WTC11 (cell line): ENCODE results near the gene KDM4B.

ENCODE experiments used
- CTCF ChIP-seq: fragments of 200-600 bp; IDR thresholded peaks from 2 replicates; pipeline ENCODE4 v1.8.0; 2022; ENCODE audit warnings: antibody characterized with exemption
- FOXK1 ChIP-seq: sonication (generic); formaldehyde crosslinking; IDR thresholded peaks from 2 replicates; pipeline ENCODE4 v1.8.0; 2022; ENCODE audit warnings: mild to moderate bottlenecking, moderate library complexity, missing genetic modification reagents
- FOXP4 ChIP-seq: sonication (generic); formaldehyde crosslinking; IDR thresholded peaks from 2 replicates; pipeline ENCODE4 v1.8.0; 2022; ENCODE audit warnings: mild to moderate bottlenecking, missing genetic modification reagents
- GABPB1 ChIP-seq: sonication (generic); formaldehyde crosslinking; IDR thresholded peaks from 2 replicates; pipeline ENCODE4 v1.8.1; 2023; ENCODE audit warnings: mild to moderate bottlenecking, missing genetic modification reagents
- HMGXB4 ChIP-seq: sonication (generic); formaldehyde crosslinking; IDR thresholded peaks from 2 replicates; pipeline ENCODE4 v1.8.1; 2023; ENCODE audit warnings: mild to moderate bottlenecking, moderate library complexity, missing genetic modification reagents
- IRF2 ChIP-seq: sonication (generic); formaldehyde crosslinking; IDR thresholded peaks from 2 replicates; pipeline ENCODE4 v1.8.0; 2022; ENCODE audit warnings: low read depth, missing genetic modification reagents, borderline replicate concordance
- NR3C1 ChIP-seq: sonication (generic); formaldehyde crosslinking; conservative IDR thresholded peaks from 2 replicates; pipeline ENCODE4 v1.8.1; 2023; ENCODE audit warnings: low read depth, mild to moderate bottlenecking, missing genetic modification reagents
- SP1 ChIP-seq: sonication (generic); formaldehyde crosslinking; conservative IDR thresholded peaks from 2 replicates; pipeline ENCODE4 v1.8.1; 2022; ENCODE audit warnings: missing genetic modification reagents
- TEAD4 ChIP-seq: sonication (generic); formaldehyde crosslinking; IDR thresholded peaks from 2 replicates; pipeline ENCODE4 v1.8.0; 2022; ENCODE audit warnings: mild to moderate bottlenecking, missing genetic modification reagents
- ZSCAN18 ChIP-seq: fragments of 250-450 bp; sonication (Bioruptor Pico); IDR thresholded peaks from 2 replicates; pipeline ENCODE4 v2.1.2; 2022; ENCODE audit warnings: mild to moderate bottlenecking, moderate library complexity
- TF ChIP-seq, protein P1 (sequence below): sonication (generic); formaldehyde crosslinking; IDR thresholded peaks from 2 replicates; pipeline ENCODE4 v1.8.0; 2022; ENCODE audit warnings: mild to moderate bottlenecking, missing genetic modification reagents

- peak; percentile 83; the same call in 1 of the 2 replicates for TF ChIP-seq NR3C1
- peak; percentile 59 for TF ChIP-seq CTCF
- no peak for TF ChIP-seq IRF2 (CRISPR knock-in tag)
- peak; percentile 87; the same call in 1 of the 2 replicates for TF ChIP-seq FOXP4 (CRISPR knock-in tag)
- TF ChIP-seq, protein P1, sequence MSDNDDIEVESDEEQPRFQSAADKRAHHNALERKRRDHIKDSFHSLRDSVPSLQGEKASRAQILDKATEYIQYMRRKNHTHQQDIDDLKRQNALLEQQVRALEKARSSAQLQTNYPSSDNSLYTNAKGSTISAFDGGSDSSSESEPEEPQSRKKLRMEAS: peak; percentile 98
- peak; percentile 86 for TF ChIP-seq FOXK1 (CRISPR knock-in tag)
- peak; percentile 44; the same call in 1 of the 2 replicates for TF ChIP-seq SP1 (CRISPR knock-in tag)
- no peak for TF ChIP-seq GABPB1 (CRISPR knock-in tag)
- no peak for TF ChIP-seq ZSCAN18 (CRISPR knock-in tag)
- TF ChIP-seq TEAD4 (CRISPR knock-in tag): no peak
- TF ChIP-seq HMGXB4 (CRISPR knock-in tag): peak; percentile 89
Measured at GRCh38 chr19:5137571-5138124, 168.7 kb downstream of the KDM4B start.
